NCI-H1930 (cell line): ENCODE measurements around the gene LRG1.
"Not testable (repeated sequence)": the region's sequence is repeated elsewhere in the genome, so short reads cannot be mapped to it uniquely, and the experiment has no call there.

Experiments
- DNase-seq, 2 experiments: peaks; one replicate each; lab custom pipeline; 2025; lab: John Stamatoyannopoulos, UW

The LRG1 gene

GRCh38 chr19:4529924-4530522 is 9.8 kb downstream of the LRG1 start:
- no peak for DNase-seq

DNA sequence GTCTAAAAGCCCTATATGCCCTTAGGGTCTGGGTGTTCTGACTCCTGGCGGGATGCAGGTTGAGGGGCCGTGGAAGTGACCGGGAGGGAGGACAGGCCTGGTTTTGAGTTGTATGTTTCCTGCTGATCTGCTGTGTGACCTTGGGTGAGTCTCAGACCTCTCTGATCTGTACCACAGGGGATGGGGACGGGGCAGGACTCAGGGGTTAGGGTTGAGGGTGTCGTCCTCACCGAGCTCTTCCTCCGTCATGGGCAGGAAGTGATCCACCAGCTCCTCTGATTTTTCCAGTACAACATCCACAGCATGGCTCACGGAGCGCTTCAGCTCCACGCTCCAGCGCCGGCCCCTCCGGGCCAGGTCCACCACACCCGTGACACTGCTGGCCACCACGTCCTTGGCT is 11.0 kb downstream of the LRG1 start:
- no peak for DNase-seq

DNA sequence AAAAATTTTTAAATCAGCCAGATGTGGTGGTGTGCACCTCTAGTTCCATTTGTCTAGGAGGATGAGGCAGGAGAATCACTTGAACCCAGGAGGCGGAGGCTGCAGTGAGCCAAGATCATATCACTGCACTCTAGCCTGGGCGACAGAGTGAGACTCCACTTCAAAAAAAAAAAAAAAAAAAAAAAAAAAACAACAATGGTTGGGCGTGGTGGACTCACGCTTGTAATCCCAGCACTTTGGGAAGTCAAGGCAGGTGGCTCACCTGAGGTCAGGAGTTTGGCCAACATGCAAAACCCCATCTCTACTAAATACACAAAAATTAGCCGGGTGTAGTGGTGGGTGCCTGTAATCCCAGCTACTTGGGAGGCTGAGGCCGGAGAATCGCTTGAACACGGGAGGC is 12.5 kb downstream of the LRG1 start:
- DNase-seq = not testable (repeated sequence)

DNA sequence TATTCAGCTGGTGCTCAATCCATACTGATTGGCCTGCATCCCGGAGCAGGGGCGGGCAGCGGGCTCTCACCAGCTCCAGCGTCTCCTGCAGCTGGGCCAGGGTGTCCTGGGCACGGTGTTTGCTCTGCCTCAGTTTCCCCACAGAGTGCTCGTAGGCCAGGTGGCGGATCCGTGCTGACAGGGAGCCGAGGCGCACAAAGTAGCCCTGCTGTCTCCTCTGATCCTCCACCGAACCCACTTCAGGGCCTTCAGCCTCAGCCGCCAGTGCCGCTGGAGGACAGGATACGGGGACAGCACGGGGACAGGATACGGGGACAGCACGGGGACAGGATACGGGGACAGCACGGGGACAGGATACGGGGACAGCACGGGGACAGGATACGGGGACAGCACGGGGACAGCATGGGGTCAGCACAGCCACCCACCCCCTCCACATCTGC is 14.3 kb downstream of the LRG1 start:
- DNase-seq = no peak

GRCh38 chr19:4524808-4525562 is 14.9 kb downstream of the LRG1 start:
- DNase-seq = peak in 1 of 2 experiments; percentile 28

DNA sequence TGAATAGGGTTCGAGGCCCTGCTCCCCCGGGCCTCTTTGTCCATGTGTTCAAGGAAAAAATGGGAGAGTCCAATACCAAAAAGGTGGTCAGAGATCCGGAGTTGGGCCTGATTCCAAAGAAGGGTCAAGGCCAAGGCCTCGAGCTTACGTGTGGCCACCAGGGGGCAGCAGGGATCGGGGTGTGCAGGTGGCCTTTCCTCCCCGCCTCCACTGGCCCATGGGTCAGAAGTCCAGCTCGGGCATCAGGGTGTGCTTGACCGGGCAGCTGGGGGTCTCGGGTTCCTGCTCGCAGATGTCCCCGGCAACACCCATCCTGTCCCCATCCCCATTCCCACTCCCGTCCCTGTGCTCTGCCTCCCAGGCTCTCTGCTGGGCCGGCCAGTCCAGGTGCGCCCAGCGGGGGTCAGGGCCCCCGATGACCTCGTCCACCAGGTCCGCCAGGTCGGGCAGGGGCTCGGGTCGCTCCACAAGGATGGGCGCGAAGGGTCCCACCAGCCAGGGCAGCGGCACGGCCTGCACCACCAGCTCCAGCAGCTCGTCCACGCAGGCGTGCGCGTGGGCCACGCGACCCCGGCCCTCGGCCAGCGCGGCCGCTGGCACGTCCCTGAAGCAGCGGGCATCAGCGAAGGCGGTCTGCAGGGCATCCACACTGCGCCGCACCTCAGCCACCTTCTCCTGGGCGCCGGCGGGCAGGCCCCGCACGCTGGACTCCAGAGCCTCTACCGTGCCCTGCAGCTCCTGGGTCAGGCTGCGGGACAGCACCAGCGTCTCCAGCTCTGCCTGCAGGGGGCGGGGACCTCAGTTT is 16.3 kb downstream of the LRG1 start:
- no peak for DNase-seq

GRCh38 chr19:4522291-4523002 is 17.4 kb downstream of the LRG1 start:
- no peak for DNase-seq

DNA sequence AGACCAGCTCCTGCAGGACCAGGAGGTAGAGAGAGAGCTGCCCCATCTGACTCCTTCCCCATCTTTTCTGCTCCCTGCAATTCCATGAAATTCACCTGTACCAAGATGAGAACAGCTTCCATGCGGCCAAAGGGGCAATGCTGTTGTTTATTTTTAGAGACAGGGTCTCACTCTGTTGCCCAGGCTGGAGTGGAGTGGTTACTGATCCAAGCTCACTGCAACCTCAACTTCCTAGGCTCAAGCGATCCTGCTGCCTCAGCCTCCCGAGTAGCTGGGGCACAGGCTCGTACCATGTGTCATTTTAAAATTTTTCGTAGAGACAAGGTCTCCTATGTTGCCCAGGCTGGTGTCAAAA is 18.0 kb downstream of the LRG1 start:
- DNase-seq = no peak

GRCh38 chr19:4521170-4521887 is 18.5 kb downstream of the LRG1 start:
- DNase-seq = no peak

GRCh38 chr19:4519521-4520277 is 20.1 kb downstream of the LRG1 start:
- no peak for DNase-seq

DNA sequence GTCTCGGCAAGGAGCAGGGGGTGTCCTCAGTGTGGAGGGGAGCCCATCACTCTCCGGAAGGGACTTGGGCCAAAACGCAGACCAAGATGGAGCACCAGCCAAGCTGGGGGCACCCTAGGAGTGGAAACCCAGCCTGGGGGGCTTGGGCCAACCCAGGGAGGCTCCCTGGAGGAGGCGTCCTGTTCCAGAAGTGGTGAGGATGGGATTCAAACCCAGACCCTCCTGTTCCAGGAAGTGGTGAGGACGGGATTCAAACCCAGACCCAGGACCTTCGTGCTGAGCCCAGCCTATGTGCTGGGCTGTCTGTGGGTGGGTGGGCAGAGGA is 20.7 kb downstream of the LRG1 start:
- no peak for DNase-seq

DNA sequence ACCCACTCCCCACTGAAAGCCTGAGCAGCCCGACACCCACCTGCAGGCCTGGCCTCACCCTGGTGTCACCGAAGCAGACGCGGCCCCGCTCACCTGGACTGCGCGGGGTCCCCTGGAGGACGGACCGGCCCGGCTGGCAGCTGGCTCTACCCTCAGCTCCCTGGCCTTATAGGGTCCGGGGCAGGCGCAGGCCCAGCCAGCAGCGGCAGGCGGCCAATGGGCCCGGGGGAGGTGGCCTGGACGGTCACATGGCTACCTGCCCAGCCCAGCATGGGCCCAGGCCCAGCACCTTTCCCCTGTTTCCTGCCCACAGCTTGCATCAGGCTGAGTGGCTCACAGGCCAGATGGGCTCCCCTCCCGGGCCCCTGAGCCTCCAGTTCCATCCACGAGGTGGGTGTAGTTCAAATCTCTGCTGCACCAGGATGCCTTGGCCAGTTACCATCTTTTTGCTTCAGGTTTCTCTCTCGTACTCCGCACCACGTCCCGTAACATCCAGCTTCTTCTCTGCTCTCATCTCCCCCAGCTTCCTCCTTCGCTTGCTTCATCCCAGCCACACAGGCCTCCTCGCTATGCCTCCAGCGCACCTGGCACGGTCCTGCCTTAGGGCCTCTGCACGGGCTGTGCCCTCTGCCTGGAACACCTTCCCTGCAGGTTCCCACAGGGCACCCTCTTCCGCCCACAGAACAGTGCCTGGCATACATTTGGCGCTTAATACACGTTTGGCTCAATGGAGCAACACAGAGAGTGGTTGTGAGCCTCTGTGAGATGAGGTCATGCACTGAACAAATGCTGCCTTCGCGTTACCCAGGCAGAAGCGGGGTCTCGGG is 21.3 kb downstream of the LRG1 start, which contains the start of gene PLIN4:
Gene PLIN4, minus strand, starts transcription at position 142 of the 827 bp plus-strand sequence. CDS start 214 bp downstream, outside the sequence.
- no peak for DNase-seq

DNA sequence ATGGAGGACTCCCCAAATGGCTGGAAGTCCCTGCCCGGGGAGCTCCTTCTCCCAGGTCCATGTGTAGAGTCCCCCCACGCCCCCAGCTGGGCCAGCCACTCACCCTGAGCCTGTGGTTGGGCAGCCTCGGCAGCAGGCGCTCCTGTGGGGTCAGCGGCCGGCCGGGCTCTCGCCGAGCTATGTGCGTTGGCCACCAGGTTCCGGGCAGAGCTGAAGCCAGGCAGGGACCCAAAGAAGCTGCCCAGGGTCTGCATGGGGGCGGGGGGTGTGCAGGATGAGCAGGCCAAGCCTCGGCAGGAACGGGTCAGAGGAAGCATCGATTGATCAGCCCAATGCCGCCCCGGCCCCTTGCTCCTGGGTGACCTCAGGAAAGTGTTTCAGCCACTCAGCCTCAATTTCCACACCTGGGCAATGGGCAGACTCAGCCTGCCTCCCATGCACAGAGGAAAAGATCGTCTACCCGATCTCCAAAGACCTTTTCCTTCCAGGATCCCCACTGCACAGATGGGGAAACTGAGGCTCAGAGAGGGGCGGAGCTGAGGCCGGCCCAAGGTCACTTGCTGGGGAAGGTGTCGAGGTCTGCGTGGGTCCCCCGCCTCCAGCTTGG is 22.3 kb downstream of the LRG1 start:
- DNase-seq = no peak

- no peak for DNase-seq
These were observed 22.9 kb downstream of the LRG1 start for GRCh38 chr19:4516939-4517300.

DNA sequence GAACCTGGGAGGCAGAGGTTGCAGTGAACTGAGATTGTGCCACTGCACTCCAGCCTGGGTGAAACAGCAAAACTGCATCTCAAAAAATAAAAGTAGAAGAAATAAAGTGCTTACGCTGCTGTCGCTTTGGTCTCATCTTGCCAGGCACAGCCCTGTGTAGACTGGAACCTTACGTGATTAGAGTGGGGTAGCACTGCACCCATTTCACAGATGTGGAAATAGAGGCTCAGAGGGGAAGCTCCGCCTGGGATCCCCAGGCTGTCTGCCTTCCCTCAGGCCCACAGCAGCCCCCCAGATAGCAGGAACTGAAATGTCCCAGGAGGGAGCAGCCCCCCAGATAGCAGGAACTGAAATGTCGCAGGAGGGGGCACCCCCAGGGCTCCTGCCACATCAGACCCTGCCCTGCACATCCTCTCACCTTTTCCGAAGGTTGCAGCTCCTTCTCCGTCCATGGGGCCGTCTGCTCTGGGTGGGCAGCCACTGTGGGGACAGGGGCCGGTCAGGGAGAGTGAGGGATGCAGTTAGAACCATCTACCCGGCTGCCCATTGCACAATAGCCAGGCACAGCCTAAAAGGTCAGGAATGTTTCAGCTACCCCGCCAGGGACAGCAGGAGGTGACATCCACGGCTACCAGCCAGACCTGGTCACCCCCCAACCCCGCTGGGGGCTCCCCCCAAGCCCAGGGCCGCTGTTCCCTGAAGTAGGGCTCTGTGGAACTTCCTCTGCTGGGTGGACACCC is 23.5 kb downstream of the LRG1 start:
- DNase-seq = no peak

GRCh38 chr19:4515732-4516131 is 24.1 kb downstream of the LRG1 start:
- DNase-seq = no peak

DNA sequence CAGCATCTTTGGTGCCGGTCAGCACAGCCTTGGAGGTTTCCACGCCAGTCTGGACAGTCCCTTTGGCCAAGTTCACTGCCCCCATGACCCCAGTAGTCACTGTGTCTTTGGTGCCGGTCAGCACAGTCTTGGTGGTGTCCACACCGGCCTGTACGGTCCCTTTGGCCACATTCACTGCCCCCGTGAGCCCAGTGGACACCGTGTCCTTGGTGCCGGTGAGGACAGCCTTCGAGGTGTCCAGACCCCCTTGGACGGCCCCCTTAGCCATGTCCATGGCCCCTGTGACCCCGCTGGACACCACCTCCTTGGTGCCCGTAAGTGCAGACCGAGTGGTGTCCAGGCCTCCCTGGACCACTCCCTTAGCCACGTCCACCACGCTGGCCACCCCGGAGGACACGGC is 26.6 kb downstream of the LRG1 start:
- DNase-seq = no peak

- DNase-seq = no peak
These were observed 27.8 kb downstream of the LRG1 start for GRCh38 chr19:4512070-4512469.
